Upper lobe of left lung (tissue), 4 donors: Measurements from ENCODE around the gene FBLIM1.

Experiments used
- CTCF ChIP-seq, 6 experiments: fragments of 450-650 bp in 4 of 6; fragments of 200-600 bp in 2 of 6; sonication (generic) in 2 of 6; IDR thresholded peaks; one replicate each; pipeline ENCODE4 v1.5.1; 2016 to 2019; ENCODE audit warnings: antibody characterized with exemption in 6 of 6
- EP300 ChIP-seq, 4 donors: sonication (generic); formaldehyde crosslinking; IDR thresholded peaks; one replicate each; pipeline ENCODE4 v1.5.1; 2017; ENCODE audit warnings: antibody characterized with exemption in 4 of 4, control low read depth in 2 of 4
- POLR2A ChIP-seq, 4 donors: fragments of 450-650 bp; IDR thresholded peaks; one replicate each; pipeline ENCODE4 v1.5.1; 2016 to 2017; ENCODE audit warnings: antibody characterized with exemption in 4 of 4, mild to moderate bottlenecking in 2 of 4
- POLR2AphosphoS5 ChIP-seq, 2 donors: sonication (generic); formaldehyde crosslinking; IDR thresholded peaks; one replicate each; pipeline ENCODE4 v1.5.1; 2017; ENCODE audit warnings: antibody characterized with exemption in 2 of 2

- TF ChIP-seq POLR2A (IDR thresholded peaks at IDR 0.05), result no peak
- no peak for TF ChIP-seq CTCF (IDR thresholded peaks at IDR 0.05)
- TF ChIP-seq POLR2AphosphoS5 (IDR thresholded peaks at IDR 0.05), result no peak
- TF ChIP-seq EP300 (IDR thresholded peaks at IDR 0.05), result no peak
These were observed 21.7 kb upstream of the FBLIM1 start for GRCh38 chr1:15736892-15737261.
